Measurements from ENCODE around the gene AK1.
A peak's percentile ranks its signal among the peaks of the same experiment; 100 is the strongest.

Gene AK1

GRCh38 chr9:127907867-127908659, 30.6 kb upstream of the AK1 start:
- no peak for DNase-seq

GRCh38 chr9:127905788-127906191, 28.3 kb upstream of the AK1 start:
- DNase-seq, result peak; percentile 80 to 86

- DNase-seq, result peak; percentile 73 to 81
Measured at GRCh38 chr9:127905004-127905728, 27.7 kb upstream of the AK1 start.

DNA sequence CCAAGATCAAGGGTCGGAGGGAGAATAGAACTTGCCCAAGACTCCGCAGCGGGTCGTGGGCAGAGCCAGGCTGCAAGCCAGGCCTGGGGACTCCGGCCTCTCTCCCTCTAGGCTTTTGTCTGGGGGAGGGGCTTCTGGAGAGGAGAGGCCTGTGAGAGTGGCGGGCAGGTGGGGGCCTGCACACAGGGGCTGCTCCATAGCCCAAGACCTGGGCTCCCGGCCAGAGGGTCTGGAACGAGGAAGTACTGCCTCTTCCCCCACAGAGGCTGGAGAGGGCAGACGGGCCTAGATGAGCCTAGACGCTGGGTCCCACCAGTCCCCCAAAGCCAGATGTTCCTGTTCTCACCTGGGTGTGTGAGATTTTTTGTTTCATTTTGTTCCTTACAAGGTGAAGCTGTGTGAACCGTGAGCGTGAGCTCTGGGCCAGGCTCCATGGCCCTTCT, 27.1 kb upstream of the AK1 start:
- DNase-seq, result no peak

GRCh38 chr9:127903557-127904475, 26.3 kb upstream of the AK1 start:
- DNase-seq, result peak; percentile 69 to 73

DNA sequence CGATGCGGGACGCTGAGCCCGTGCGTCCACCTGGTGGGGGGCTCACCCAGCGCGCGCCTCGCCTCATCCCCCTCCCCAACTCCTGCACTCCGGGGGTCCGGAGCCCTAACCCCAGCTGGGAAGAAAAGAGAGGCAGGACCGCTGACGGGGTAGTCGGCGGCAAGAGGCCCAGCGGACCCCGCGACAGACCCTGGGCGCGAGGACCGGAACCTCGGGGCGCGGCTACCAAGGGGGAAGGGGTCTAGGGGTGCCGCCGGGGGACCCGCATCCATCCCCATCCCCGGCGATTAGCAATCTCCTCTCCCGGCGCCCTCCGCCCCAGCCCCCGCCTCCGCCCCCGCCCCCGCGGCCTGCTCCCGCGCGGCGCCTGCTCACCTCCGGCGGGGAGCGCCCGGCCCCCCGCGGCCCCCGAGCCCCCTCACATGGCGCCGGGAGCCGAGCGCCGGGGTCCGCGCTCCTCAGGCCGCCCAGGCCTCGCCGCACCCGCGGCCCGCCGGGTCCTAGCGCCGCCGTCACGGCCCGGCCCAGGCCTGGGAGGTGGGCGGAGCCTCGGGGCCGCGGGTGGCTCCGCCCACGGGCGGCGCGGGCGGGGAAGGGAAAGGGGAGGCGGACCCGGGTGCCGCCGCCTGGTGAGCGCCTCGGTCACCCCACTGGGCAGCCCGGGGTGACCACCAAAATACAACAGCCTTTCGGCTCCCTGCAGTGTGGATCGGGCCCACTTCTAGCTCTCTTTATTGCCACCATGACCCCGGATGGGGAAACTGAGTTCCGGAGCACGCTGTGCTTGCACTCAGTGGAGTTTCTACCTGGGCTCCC, 21.9 kb upstream of the AK1 start, which contains the start of gene ST6GALNAC6:
ST6GALNAC6 (minus strand) TSS at position 476 of the 816 bp plus-strand sequence. CDS start 1,622 bp downstream, outside the sequence.
- DNase-seq, result peak; percentile 62 to 68

DNA sequence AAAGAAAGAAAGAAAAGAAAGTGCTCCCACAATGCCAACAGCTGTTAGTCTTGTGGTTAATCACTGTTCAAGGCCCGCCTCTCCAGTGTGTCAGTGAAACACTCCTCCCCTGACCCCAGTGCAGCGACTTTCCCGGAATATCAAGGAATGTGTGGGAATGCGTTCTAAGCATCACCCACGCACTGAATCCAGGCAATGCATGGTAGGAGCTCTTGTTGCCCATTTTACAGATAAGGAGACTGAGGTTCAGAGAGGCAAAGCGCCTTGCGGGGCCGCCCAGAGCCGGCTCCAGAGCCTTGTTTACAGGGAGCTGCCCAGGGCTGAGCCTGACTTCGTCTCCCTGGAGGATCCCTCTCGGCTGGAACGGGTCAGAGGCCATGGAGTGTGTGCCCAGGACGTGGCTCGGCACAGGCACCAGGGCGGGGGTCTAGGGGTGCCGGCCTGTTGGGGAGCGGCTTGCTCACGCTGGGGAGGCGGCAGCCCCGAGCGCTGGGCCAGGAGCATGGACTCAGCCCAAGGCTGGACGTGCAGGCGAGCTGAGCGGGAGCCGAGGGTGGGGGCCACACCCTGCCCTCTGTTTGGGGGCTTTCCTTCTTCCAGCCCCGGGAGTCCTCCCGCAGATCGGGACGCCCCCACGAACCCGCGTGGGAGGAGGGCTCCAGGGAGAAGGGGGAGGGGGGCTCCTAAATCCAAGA, 21.1 kb upstream of the AK1 start:
- no peak for DNase-seq

- no peak for DNase-seq
Measured at GRCh38 chr9:127897193-127897692, 19.8 kb upstream of the AK1 start.

DNA sequence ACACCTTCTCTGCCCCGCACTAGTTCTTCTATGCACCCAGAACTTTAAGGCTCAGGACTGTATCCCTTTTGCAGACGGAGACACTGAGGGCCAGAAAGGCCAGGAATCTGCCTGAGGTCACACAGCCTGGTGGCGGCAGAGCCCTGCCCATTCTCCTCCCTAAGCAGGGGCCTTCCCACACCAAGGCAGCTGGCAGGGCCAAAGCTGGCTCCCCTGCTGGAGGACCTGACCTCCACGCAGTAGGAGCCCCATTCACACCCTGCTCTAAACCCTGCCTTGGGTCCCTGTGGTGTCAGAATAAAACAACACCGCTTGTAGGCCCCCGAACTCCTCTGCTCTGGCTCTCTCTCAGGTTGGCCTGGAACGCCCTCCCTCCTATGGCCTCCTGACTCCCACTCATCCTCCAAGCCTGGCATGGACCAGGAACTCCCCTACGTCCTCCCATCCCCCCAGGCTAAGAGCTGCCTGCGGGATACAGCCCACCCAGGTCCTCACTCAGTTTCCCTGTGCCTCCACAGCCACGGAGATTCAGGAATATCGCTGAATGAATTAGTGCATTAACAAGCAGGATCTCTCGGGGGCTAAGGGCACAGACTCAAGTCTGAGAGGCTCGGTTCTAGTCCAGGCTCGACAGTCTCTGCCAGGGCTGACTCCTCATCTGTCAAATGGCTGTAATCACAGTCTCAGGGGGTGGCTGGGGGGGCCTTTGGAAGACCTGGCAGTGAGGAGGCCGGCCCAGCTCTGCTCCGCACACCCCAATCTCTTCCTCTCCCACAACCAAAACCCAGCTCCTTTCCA, 19.1 kb upstream of the AK1 start:
- no peak for DNase-seq

- DNase-seq, result no peak
Measured at GRCh38 chr9:127895811-127896210, 18.3 kb upstream of the AK1 start.

DNA sequence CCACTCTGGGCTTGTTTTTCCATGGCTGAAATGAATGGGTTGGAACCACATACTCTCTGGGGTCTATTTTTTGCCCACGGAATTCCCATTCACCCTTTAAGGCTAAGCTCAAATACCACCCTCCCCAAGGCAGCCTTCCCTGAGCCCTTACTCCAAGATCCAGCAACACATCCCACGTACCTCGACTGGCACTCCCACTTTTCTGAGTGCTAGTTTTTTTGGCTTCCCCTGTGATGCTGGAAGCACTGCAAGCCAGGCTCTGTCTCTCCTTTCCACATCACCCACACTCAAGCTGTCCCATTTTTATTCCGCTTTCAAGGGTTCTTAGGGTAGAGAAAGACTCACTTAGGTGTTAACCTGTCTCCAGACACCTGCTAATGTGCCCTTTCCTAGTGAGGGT, 15.9 kb upstream of the AK1 start:
- DNase-seq, result no peak

GRCh38 chr9:127892831-127893230, 15.4 kb upstream of the AK1 start:
- no peak for DNase-seq

DNA sequence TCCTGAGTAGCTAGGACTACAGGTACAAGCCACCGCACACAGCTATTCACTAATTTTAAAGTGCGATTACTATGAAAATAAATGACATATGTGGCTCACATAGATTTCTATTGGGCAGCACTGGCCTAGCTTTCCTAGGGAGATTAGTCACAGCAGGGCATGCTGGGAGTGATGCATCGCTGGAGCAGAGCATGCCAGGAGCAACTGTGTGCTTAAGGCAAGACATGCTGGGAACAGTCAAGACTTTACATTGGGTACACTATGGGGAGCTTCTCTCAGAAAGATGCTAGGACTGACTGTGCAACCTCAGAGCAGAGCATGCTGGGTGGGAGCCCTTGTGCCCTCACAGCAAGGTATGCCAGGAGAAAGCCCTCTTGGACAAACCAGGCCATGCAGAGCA, 12.6 kb upstream of the AK1 start:
- no peak for DNase-seq

DNA sequence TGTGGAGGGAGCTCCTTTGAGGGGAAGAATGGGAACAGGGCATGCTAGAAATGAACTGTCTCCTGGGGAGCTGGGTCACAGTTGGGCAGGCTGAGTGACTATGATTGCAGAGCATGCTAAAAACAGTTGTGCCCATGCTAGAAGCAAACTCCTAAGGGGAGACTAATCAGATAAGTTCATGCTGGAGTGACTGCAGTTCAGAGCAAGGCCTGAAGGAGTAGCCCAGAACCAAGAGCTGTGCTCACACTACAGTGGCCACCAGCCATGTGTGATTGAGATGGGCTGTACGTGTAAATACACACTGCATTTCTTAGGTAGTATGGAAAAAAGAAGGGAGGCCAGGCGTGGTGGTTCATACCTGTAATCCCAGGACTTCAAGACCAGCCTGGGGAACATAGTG, 10.3 kb upstream of the AK1 start:
- no peak for DNase-seq

- DNase-seq, result no peak
Measured at GRCh38 chr9:127886401-127886972, 9.0 kb upstream of the AK1 start.

DNA sequence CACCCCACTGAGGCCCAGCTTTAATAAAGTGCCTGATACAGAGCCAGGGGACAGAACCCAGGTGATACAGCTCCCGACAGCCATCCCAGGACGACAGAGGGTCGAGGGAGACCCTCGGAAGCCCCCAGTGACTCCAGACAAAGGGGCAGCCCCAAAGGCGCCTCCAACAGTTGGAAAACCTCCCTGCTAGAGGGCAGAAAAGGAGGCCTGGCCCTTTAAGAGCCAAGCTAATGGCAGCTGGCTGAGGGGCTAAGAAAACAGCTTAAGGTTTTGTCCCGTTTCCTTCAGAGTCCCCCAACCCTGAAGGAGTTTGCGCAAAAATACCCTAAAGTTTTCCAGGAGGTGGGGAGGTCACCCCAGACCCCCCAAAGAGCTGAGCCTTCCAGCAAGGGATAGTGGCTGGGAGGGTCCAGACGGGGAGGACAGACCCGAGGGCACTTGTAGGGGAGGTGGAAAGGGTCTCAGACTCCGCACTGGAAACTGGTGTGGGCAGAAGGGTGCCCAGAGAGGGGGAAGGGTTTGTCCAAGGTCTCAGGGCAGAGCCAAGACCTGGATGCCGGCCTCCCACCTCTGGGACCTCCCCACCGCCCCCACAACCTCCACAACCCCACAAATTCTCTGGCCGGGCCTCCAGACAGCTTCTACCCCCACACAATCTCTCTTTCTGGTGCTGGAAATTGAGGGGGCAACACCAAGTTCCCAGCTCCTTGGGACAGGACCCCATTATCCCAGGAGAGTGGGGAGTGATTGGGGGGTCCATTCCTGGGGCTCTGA, 8.2 kb upstream of the AK1 start:
- no peak for DNase-seq

GRCh38 chr9:127884976-127885490, 7.6 kb upstream of the AK1 start:
- no peak for DNase-seq

DNA sequence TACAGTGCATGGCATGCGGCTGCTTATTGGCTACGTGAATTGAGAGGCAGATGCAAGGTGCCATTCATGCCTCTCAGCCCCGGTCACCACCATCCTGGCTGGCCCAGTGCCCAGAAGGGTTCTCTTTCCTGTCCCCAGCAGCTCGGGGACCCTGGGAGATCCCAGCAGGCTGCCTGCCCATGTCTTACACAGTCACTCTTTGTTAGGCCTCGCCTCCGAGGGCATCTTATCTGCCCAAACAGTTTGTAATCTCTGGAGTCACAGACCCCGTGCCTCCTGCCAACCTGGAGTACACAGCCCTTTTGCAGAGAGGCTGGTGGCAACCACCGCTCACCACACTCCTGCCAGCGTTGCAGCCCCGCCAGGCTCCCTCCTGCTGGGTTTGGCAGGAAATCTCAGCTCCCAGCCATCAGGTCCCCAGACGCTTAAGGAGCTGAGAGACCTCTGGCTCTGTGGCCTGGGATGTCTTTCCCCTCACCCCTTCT, 7.0 kb upstream of the AK1 start:
- DNase-seq, result no peak

DNA sequence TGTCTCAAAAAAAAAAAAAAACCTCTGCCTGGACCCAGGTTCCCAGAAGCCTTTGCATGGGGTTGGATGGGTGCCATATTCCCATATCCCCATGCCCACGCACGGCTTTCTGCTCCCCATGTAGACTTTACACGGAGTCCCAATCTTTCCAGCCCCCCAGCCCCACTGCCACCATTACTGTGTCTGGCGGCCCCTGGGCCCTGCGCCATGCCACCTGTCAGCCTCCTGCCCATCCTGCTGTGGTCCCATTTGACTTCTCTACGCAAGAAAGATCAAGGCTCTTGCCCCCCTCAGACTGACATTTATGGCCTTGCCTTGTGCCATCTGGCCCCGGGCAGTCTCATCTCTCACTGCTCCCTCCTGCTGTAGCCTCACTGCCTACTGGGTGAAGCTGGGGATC, 6.5 kb upstream of the AK1 start:
- DNase-seq, result no peak

Measured in CD4-positive, alpha-beta T cell treated with Interleukin-4 for 1 hour (primary cell).